Femur (tissue), 1 donor: Measurements from ENCODE around the gene LPP.
"Not testable (repeated sequence)": the region's sequence is repeated elsewhere in the genome, so short reads cannot be mapped to it uniquely, and the experiment has no call there.

ENCODE experiments used
- DNase-seq: peaks from one replicate; pipeline ENCODE4 v3.0.0-alpha.2; 2017

LPP gene

GRCh38 chr3:188154014-188154808, at the start of gene LPP:
TSS of gene LPP (plus strand) at chr3:188154157. CDS start at chr3:188406121, 251,964 bp downstream.
- peak; percentile 86 for DNase-seq

GRCh38 chr3:188106006-188106405, 48.0 kb upstream of the LPP start:
- no peak for DNase-seq

GRCh38 chr3:188106454-188106853, 47.5 kb upstream of the LPP start:
- no peak for DNase-seq

GRCh38 chr3:188106887-188107830, 46.8 kb upstream of the LPP start:
- DNase-seq: no peak

- DNase-seq: no peak
Measured at GRCh38 chr3:188108703-188109412, 45.1 kb upstream of the LPP start.

GRCh38 chr3:188111002-188111584, 42.9 kb upstream of the LPP start:
- no peak for DNase-seq

GRCh38 chr3:188113756-188114155, 40.2 kb upstream of the LPP start:
- no peak for DNase-seq

GRCh38 chr3:188119846-188120245, 34.1 kb upstream of the LPP start:
- DNase-seq: no peak

GRCh38 chr3:188122571-188123169, 31.3 kb upstream of the LPP start:
- DNase-seq: no peak

- no peak for DNase-seq
Measured at GRCh38 chr3:188123170-188123905, 30.6 kb upstream of the LPP start.

GRCh38 chr3:188124184-188124583, 29.8 kb upstream of the LPP start:
- no peak for DNase-seq

- no peak for DNase-seq
Measured at GRCh38 chr3:188125076-188125475, 28.9 kb upstream of the LPP start.

- DNase-seq: no peak
Measured at GRCh38 chr3:188126276-188126675, 27.7 kb upstream of the LPP start.

GRCh38 chr3:188126934-188127333, 27.0 kb upstream of the LPP start:
- no peak for DNase-seq

- DNase-seq: no peak
Measured at GRCh38 chr3:188128905-188129304, 25.1 kb upstream of the LPP start.

- not testable (repeated sequence) for DNase-seq
Measured at GRCh38 chr3:188131023-188131422, 22.9 kb upstream of the LPP start.

GRCh38 chr3:188133219-188133618, 20.7 kb upstream of the LPP start:
- DNase-seq: no peak

- no peak for DNase-seq
Measured at GRCh38 chr3:188133646-188134045, 20.3 kb upstream of the LPP start.

- no peak for DNase-seq
Measured at GRCh38 chr3:188134079-188134478, 19.9 kb upstream of the LPP start.

GRCh38 chr3:188134856-188135255, 19.1 kb upstream of the LPP start:
- DNase-seq: no peak

- DNase-seq: no peak
Measured at GRCh38 chr3:188135271-188135670, 18.7 kb upstream of the LPP start.

GRCh38 chr3:188137051-188137450, 16.9 kb upstream of the LPP start:
- DNase-seq: no peak
